Left lung (tissue), 10 donors: ENCODE measurements around the gene KIZ. TPM values are rescaled to one million over a fixed set of nuclear protein-coding genes. Genes with fewer than 3 reads are reported as not detected.
"Not testable (repeated sequence)": the region's sequence is repeated elsewhere in the genome, so short reads cannot be mapped to it uniquely, and the experiment has no call there.

Experiments
- ATAC-seq: fragments of 200-7000 bp; cut with Tn5 transposase; one replicate; pipeline ENCODE4 v1.9.1; 2020; ENCODE audit warnings: moderate library complexity
- DNase-seq, 4 donors: peaks; one replicate each; pipeline ENCODE4 v3.0.0-alpha.2; 2013 to 2020
- H3K27ac ChIP-seq, 2 donors: fragments of 200-600 bp; sonication (generic) in 1 of 2; one replicate each; pipeline versions ENCODE4 v1.5.0 to v1.8.0; 2020 to 2021
- H3K27me3 ChIP-seq, 2 donors: fragments of 200-600 bp; sonication (generic) in 1 of 2; one replicate each; pipeline versions ENCODE4 v1.5.0 to v1.8.0; 2020 to 2021
- H3K36me3 ChIP-seq, 2 donors: fragments of 200-600 bp; sonication (generic) in 1 of 2; one replicate each; pipeline versions ENCODE4 v1.5.0 to v1.8.0; 2020 to 2021
- H3K4me1 ChIP-seq, 2 donors: fragments of 200-600 bp; one replicate each; pipeline ENCODE4 v1.8.0; 2021
- H3K4me3 ChIP-seq, 2 donors: fragments of 200-600 bp; sonication (generic) in 1 of 2; one replicate each; pipeline versions ENCODE4 v1.5.0 to v1.8.0; 2020 to 2021; ENCODE audit warnings: mild to moderate bottlenecking in 1 of 2
- H3K9me3 ChIP-seq, 2 donors: fragments of 200-600 bp; sonication (generic) in 1 of 2; one replicate each; pipeline versions ENCODE4 v1.5.0 to v1.8.0; 2020 to 2021
- CTCF ChIP-seq, 2 donors: fragments of 200-600 bp; sonication (generic) in 1 of 2; IDR thresholded peaks; one replicate each; pipeline versions ENCODE4 v1.5.0 to v1.8.0; 2021; ENCODE audit warnings: antibody characterized with exemption in 2 of 2
- intact Hi-C, 2 donors: fragments of 100-400 bp; cut with DNase I; formaldehyde crosslinking; loops; one replicate each; pipeline versions ENCODE4 v1.11.2 to v1.14.2; 2022
- polyA plus RNA-seq, 6 donors: library from polyadenylated mRNA; unstranded; fragments of 120-200 nt; gene quantifications; one replicate each; pipeline ENCODE4 v1.2.1, GENCODE V29; 2013; ENCODE audit not compliant: insufficient read length in 6 of 6
- total RNA-seq, 2 donors: library from RNA; stranded (reverse); fragmentation: NEBNext Ultra II Directional; extraction: Animal tissue kit (Norgen Biotek cat#: 25700); gene quantifications; one replicate each; pipeline ENCODE4 v1.2.1, GENCODE V29; 2021
- donor health status: DM: no; HTN: yes; CAD: no.
- donor health status: DM: no; HTN: no; CAD: no.

KIZ gene
- total and polyA plus RNA-seq, 8 donors: 10.4 to 30.6 (median 25.2) TPM

- intact Hi-C loops: no loop called here
- Histone ChIP-seq H3K27ac (no peak overlapping the region), H3K4me1 (no peaks in the 10 kb centered on the region), H3K27me3 (no peaks in the 10 kb centered on the region), H3K4me3 (no peak overlapping the region), H3K36me3 (peaks cover 0 to 25% of the 10 kb centered on the region in 2 donors), H3K9me3 (no peaks in the 10 kb centered on the region)
- DNase-seq (no peak), ATAC-seq (no peak)
- no peak for TF ChIP-seq CTCF (IDR thresholded peaks at IDR 0.05)
These were observed 36.7 kb downstream of the KIZ start for GRCh38 chr20:21162631-21163030.

DNA sequence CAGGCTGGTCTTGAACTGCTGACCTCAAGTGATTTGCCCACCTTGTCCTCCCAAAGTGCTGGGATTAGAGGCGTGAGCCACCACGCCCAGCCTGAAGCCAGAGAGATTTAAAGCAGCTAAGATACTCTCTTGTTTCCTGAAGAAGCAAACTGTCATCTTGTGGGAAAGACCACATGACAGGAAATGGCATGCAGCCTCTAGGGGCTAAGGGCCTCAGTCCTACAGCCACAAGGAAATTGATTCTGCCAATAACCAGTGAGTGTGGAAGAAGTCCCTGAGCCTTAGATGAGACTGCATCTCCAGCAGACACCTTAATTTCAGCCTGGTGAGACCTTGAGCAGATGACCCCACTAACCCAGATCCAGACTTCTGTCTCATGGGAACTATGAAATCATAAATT is 40.9 kb downstream of the KIZ start:
- Histone ChIP-seq H3K27ac (no peak overlapping the region), H3K27me3 (no peaks in the 10 kb centered on the region), H3K4me3 (no peak overlapping the region), H3K4me1 (no peaks in the 10 kb centered on the region), H3K9me3 (no peaks in the 10 kb centered on the region), H3K36me3 (peaks cover 0 to 22% of the 10 kb centered on the region in 2 donors)
- ATAC-seq (no peak), DNase-seq (no peak)
- TF ChIP-seq CTCF (IDR thresholded peaks at IDR 0.05): no peak
- intact Hi-C loops: no loop called here

DNA sequence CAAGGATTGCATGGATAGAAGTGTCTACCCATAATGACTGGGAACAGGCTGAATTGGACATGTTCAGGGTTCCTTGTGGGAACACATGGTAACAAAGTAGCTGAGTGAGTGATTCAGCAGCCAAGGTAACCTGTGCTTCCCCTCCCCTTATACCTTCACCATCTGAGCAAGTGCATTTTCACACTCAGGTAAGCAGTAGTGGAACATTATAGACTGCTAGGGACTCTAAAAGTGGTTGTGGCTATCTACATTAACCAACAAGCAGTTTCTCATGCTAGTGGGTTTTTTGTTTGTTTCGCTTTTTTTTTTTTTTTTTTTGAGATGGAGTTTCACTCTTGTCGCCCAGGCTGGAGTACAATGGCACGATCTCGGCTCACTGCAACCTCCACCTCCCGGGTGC is 41.4 kb downstream of the KIZ start:
- no peak overlapping the region for H3K4me3 ChIP-seq
- H3K9me3 ChIP-seq: no peaks in the 10 kb centered on the region
- ATAC-seq: no peak
- H3K27ac ChIP-seq: no peak overlapping the region
- no peaks in the 10 kb centered on the region for H3K27me3 ChIP-seq
- peaks cover 0 to 18% of the 10 kb centered on the region in 2 donors for H3K36me3 ChIP-seq
- no peak for DNase-seq
- intact Hi-C loops: no loop called here
- no peak for TF ChIP-seq CTCF (IDR thresholded peaks at IDR 0.05)
- no peaks in the 10 kb centered on the region for H3K4me1 ChIP-seq

GRCh38 chr20:21168061-21168460 is 42.2 kb downstream of the KIZ start:
- H3K9me3 ChIP-seq, intact Hi-C loops, H3K27ac ChIP-seq, H3K27me3 ChIP-seq, H3K4me3 ChIP-seq, H3K4me1 ChIP-seq, DNase-seq, ATAC-seq: not testable (repeated sequence)
- peaks cover 0 to 16% of the 10 kb centered on the region in 2 donors for H3K36me3 ChIP-seq

- intact Hi-C loops: no loop called here
- TF ChIP-seq CTCF (IDR thresholded peaks at IDR 0.05): no peak
- Histone ChIP-seq H3K36me3 (no peaks in the 10 kb centered on the region), H3K4me1 (no peaks in the 10 kb centered on the region), H3K27me3 (no peaks in the 10 kb centered on the region), H3K27ac (no peak overlapping the region), H3K9me3 (peaks cover 0 to 6% of the 10 kb centered on the region in 2 donors), H3K4me3 (no peak overlapping the region)
- DNase-seq: no peak
- no peak for ATAC-seq
These were observed 46.7 kb downstream of the KIZ start for GRCh38 chr20:21172626-21173025.

DNA sequence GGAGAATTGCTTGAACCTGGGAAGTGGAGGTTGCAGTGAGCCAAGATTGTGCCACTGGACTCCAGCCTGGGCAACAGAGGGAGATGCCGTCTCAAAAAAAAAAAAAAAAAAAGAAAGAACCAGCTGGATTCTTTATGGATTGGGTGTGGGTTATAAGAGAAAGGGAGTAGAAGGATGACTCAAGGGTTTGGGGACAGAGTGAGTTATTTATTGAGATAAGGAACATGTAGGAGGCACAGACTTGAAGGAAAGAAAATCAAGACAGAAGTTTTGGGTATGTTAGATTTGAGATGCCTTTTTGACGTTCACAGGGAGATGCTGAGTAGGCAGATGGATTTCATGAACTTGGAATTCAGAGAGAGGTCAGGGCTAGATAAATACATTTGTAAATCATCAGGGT is 47.6 kb downstream of the KIZ start:
- DNase-seq (no peak), ATAC-seq (no peak)
- no peak overlapping the region for H3K4me3 ChIP-seq
- TF ChIP-seq CTCF (IDR thresholded peaks at IDR 0.05): no peak
- H3K36me3 ChIP-seq: no peaks in the 10 kb centered on the region
- no peaks in the 10 kb centered on the region for H3K4me1 ChIP-seq
- no peaks in the 10 kb centered on the region for H3K27me3 ChIP-seq
- peaks cover 0 to 12% of the 10 kb centered on the region in 2 donors for H3K9me3 ChIP-seq
- intact Hi-C loops: no loop called here
- H3K27ac ChIP-seq: no peak overlapping the region
